Activated CD4-positive, alpha-beta T cell treated with anti-CD3 and anti-CD28 coated beads, Interleukin-2, Interleukin-4, amounts not matched to agents 100 ng/mL and 50 ng/mL, durations not matched to agents 16 hours and 8 hours (primary cell): ENCODE measurements around the gene CTIF.

ENCODE experiments used
- DNase-seq: peaks from one replicate; pipeline ENCODE4 v3.0.0-alpha.2; 2020; ENCODE audit warnings: low spot score

CTIF gene

GRCh38 chr18:48835745-48836170, 296.9 kb downstream of the CTIF start:
- no peak for DNase-seq

GRCh38 chr18:48836231-48836805, 297.5 kb downstream of the CTIF start:
- DNase-seq = no peak

- DNase-seq = no peak
Observed at GRCh38 chr18:48836806-48837615, 298.2 kb downstream of the CTIF start.

GRCh38 chr18:48837676-48838075, 298.8 kb downstream of the CTIF start:
- DNase-seq = no peak

- no peak for DNase-seq
Observed at GRCh38 chr18:48838166-48838775, 299.4 kb downstream of the CTIF start.

GRCh38 chr18:48838921-48839818, 300.3 kb downstream of the CTIF start:
- DNase-seq = no peak

- DNase-seq = no peak
Observed at GRCh38 chr18:48839819-48840490, 301.1 kb downstream of the CTIF start.

- DNase-seq = no peak
Observed at GRCh38 chr18:48840491-48840877, 301.7 kb downstream of the CTIF start.

GRCh38 chr18:48841381-48842258, 302.8 kb downstream of the CTIF start:
- no peak for DNase-seq

GRCh38 chr18:48842259-48843061, 303.6 kb downstream of the CTIF start:
- peak; percentile 71 for DNase-seq

- DNase-seq = no peak
Observed at GRCh38 chr18:48843162-48843561, 304.3 kb downstream of the CTIF start.

GRCh38 chr18:48843596-48843995, 304.8 kb downstream of the CTIF start:
- DNase-seq = no peak

- no peak for DNase-seq
Observed at GRCh38 chr18:48844271-48844670, 305.4 kb downstream of the CTIF start.

GRCh38 chr18:48845174-48845573, 306.3 kb downstream of the CTIF start:
- DNase-seq = no peak

GRCh38 chr18:48846423-48846932, 307.6 kb downstream of the CTIF start:
- DNase-seq = no peak

GRCh38 chr18:48847807-48848486, 309.1 kb downstream of the CTIF start:
- DNase-seq = no peak

- no peak for DNase-seq
Observed at GRCh38 chr18:48848641-48849143, 309.9 kb downstream of the CTIF start.

- no peak for DNase-seq
Observed at GRCh38 chr18:48850822-48851598, 312.2 kb downstream of the CTIF start.
